Effector memory CD8-positive, alpha-beta T cell (primary cell): ENCODE data around the gene DOP1A.

Source experiments
- ATAC-seq: fragments of 150-1000 bp; cut with Tn5 transposase; replicated peaks from 2 replicates; pipeline ENCODE4 v1.10.0; 2021; ENCODE audit warnings: mild to moderate bottlenecking, moderate library complexity
- DNase-seq, 3 experiments: peaks; one replicate each; pipeline ENCODE4 v3.0.0; 2021
- H3K27ac Mint-ChIP-seq, 2 donors: one replicate each; pipeline ENCODE4 v1.8.0; 2022; ENCODE audit warnings: mild to moderate bottlenecking in 2 of 2, mixed read lengths in 2 of 2, moderate library complexity in 2 of 2
- H3K27me3 Mint-ChIP-seq, 2 donors: one replicate each; pipeline ENCODE4 v1.8.0; 2022; ENCODE audit warnings: mixed read lengths in 2 of 2
- H3K36me3 Mint-ChIP-seq: one replicate; pipeline ENCODE4 v1.8.0; 2022; ENCODE audit warnings: mild to moderate bottlenecking, moderate library complexity, mixed read lengths; ENCODE audit not compliant: insufficient read depth
- H3K4me1 Mint-ChIP-seq, 2 donors: one replicate each; pipeline ENCODE4 v1.8.0; 2022; ENCODE audit warnings: low read depth in 2 of 2, mixed read lengths in 2 of 2
- H3K4me3 Mint-ChIP-seq, 2 donors: one replicate each; pipeline ENCODE4 v1.8.0; 2022; ENCODE audit warnings: mild to moderate bottlenecking in 2 of 2, mixed read lengths in 2 of 2, moderate library complexity in 2 of 2
- H3K9me3 Mint-ChIP-seq, 2 donors: one replicate each; pipeline ENCODE4 v1.8.0; 2022; ENCODE audit warnings: mixed read lengths in 2 of 2

DOP1A gene

DNA sequence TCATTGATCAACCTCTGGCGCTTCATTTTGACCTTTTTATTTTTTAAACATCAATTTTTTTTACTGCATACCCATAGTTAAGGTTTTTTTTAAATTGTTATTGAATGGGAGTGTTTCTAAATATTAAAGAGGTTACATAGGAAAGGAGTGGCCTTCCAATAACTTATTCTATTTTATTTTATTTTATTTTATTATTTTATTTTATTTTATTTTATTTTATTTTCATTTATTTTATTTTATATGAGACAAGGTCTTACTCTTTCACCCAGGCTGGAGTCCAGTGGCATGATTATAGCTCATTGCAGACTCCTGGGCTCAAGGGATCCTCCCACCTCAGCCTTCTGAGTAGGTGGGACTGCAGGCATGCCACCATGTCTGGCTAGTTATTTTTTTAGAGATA is 30.2 kb downstream of the DOP1A start:
- Mint-ChIP-seq H3K27ac (no peak overlapping the region), H3K9me3 (no peaks in the 10 kb centered on the region), H3K36me3 (peaks cover 25% of the 10 kb centered on the region), H3K4me1 (peaks cover 4 to 23% of the 10 kb centered on the region in 2 donors), H3K4me3 (no peak overlapping the region), H3K27me3 (no peaks in the 10 kb centered on the region)
- ATAC-seq (no peak), DNase-seq (no peak)

GRCh38 chr6:83098589-83098988 is 31.1 kb downstream of the DOP1A start:
- Mint-ChIP-seq H3K36me3 (peaks cover 28% of the 10 kb centered on the region), H3K27ac (no peak overlapping the region)

DNA sequence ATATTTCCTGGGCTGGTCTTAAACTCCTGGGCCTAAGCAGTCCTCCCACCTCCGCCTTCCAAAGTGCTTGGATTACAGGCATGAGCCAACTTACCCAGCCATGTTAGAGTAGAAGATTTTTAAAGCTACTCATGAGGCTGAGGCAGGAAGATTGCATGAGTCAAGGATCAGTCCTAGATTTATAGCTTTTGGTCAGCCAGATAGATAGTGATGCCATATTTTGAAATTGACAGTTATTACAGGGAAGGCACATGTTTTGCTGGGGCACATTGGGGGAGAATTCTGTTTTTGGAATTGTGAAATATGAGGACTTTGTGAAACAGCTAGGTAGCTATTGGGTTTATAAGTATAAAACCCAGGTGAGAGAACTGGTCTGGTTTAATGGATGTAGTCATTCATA is 40.9 kb downstream of the DOP1A start:
- ATAC-seq (no peak), DNase-seq (no peak)
- peaks cover 0 to 1% of the 10 kb centered on the region in 2 donors for H3K9me3 Mint-ChIP-seq
- H3K27me3 Mint-ChIP-seq = no peaks in the 10 kb centered on the region
- no peak overlapping the region for H3K4me3 Mint-ChIP-seq
- H3K36me3 Mint-ChIP-seq = peaks cover 26% of the 10 kb centered on the region
- H3K27ac Mint-ChIP-seq = no peak overlapping the region
- no peaks in the 10 kb centered on the region for H3K4me1 Mint-ChIP-seq

More at GRCh38 chr6:83098589-83098988, 31.1 kb downstream of the DOP1A start:
- DNase-seq (no peak), ATAC-seq (no peak)
- Mint-ChIP-seq H3K4me1 (peaks cover 4 to 20% of the 10 kb centered on the region in 2 donors), H3K4me3 (no peak overlapping the region), H3K9me3 (no peaks in the 10 kb centered on the region), H3K27me3 (no peaks in the 10 kb centered on the region)

GRCh38 chr6:83113258-83113657 is 45.8 kb downstream of the DOP1A start:
- H3K9me3 Mint-ChIP-seq = no peaks in the 10 kb centered on the region
- no peak overlapping the region for H3K27ac Mint-ChIP-seq
- DNase-seq = no peak
- H3K4me1 Mint-ChIP-seq = no peaks in the 10 kb centered on the region
- no peaks in the 10 kb centered on the region for H3K27me3 Mint-ChIP-seq
- peaks cover 24% of the 10 kb centered on the region for H3K36me3 Mint-ChIP-seq
- ATAC-seq = no peak
- no peak overlapping the region for H3K4me3 Mint-ChIP-seq

DNA sequence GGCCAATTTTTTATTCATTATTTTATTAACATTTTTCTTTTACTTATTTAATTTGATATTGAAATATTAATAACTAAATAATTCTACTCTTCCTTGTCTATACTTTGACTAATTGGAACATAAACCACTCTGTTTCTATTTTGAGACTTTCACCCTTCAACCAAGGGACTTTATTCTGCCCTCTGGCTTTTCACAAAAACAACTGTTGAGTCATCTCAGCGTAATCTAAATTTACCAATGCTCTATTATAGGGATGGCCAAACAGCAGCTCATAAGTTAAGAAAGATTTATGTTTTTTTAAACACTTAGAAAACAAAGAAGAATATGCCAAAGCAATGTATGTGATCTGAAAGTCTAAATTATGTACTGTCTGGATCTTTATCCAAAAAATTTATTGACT is 46.7 kb downstream of the DOP1A start:
- H3K27ac Mint-ChIP-seq = no peak overlapping the region
- no peaks in the 10 kb centered on the region for H3K27me3 Mint-ChIP-seq
- DNase-seq = no peak
- no peak overlapping the region for H3K4me3 Mint-ChIP-seq
- H3K4me1 Mint-ChIP-seq = no peaks in the 10 kb centered on the region
- no peak for ATAC-seq
- H3K36me3 Mint-ChIP-seq = peaks cover 21% of the 10 kb centered on the region
- H3K9me3 Mint-ChIP-seq = no peaks in the 10 kb centered on the region

- DNase-seq (no peak), ATAC-seq (no peak)
- Mint-ChIP-seq H3K4me1 (no peaks in the 10 kb centered on the region), H3K36me3 (peaks cover 23% of the 10 kb centered on the region), H3K4me3 (no peak overlapping the region), H3K27me3 (no peaks in the 10 kb centered on the region), H3K9me3 (no peaks in the 10 kb centered on the region), H3K27ac (no peak overlapping the region)
These were observed 50.3 kb downstream of the DOP1A start for GRCh38 chr6:83117802-83118201.

GRCh38 chr6:83119742-83120300 is 52.4 kb downstream of the DOP1A start:
- no peaks in the 10 kb centered on the region for H3K27me3 Mint-ChIP-seq
- no peak overlapping the region for H3K4me3 Mint-ChIP-seq
- H3K9me3 Mint-ChIP-seq = no peaks in the 10 kb centered on the region
- no peaks in the 10 kb centered on the region for H3K4me1 Mint-ChIP-seq
- DNase-seq (no peak), ATAC-seq (no peak)
- no peak overlapping the region for H3K27ac Mint-ChIP-seq
- peaks cover 33% of the 10 kb centered on the region for H3K36me3 Mint-ChIP-seq

GRCh38 chr6:83124553-83124952 is 57.1 kb downstream of the DOP1A start:
- no peaks in the 10 kb centered on the region for H3K9me3 Mint-ChIP-seq
- peaks cover 51% of the 10 kb centered on the region for H3K36me3 Mint-ChIP-seq
- H3K27me3 Mint-ChIP-seq = no peaks in the 10 kb centered on the region
- no peak overlapping the region for H3K4me3 Mint-ChIP-seq
- DNase-seq = no peak
- H3K27ac Mint-ChIP-seq = no peak overlapping the region
- no peaks in the 10 kb centered on the region for H3K4me1 Mint-ChIP-seq
- ATAC-seq = no peak

DNA sequence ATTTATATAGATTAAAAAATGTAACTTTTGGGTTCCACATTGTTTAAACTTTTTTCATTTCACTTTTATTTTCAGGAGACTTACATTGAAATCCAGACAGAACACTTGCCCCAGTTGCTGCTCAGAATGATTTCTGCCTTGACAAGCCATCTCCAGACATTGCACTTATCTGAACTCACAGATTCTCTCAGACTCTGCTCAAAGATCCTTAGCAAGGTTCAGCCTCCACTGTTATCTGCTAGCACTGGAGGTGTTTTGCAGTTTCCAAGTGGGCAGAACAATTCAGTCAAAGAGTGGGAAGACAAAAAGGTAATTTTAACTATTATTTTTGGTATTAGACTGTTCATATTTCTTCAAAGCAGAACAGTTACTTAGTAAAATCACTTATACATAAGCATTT is 58.0 kb downstream of the DOP1A start:
- H3K9me3 Mint-ChIP-seq = no peaks in the 10 kb centered on the region
- H3K36me3 Mint-ChIP-seq = peaks cover 55% of the 10 kb centered on the region
- H3K27ac Mint-ChIP-seq = no peak overlapping the region
- no peaks in the 10 kb centered on the region for H3K4me1 Mint-ChIP-seq
- ATAC-seq (no peak), DNase-seq (no peak)
- no peaks in the 10 kb centered on the region for H3K27me3 Mint-ChIP-seq
- H3K4me3 Mint-ChIP-seq = no peak overlapping the region

GRCh38 chr6:83126223-83126622 is 58.8 kb downstream of the DOP1A start:
- no peak for DNase-seq
- Mint-ChIP-seq H3K4me1 (no peaks in the 10 kb centered on the region), H3K27me3 (no peaks in the 10 kb centered on the region), H3K4me3 (no peak overlapping the region), H3K27ac (no peak overlapping the region), H3K36me3 (peaks cover 50% of the 10 kb centered on the region), H3K9me3 (no peaks in the 10 kb centered on the region)
- ATAC-seq = no peak

- Mint-ChIP-seq H3K4me3 (no peak overlapping the region), H3K4me1 (no peaks in the 10 kb centered on the region), H3K36me3 (peaks cover 52% of the 10 kb centered on the region), H3K27me3 (no peaks in the 10 kb centered on the region), H3K27ac (no peak overlapping the region), H3K9me3 (no peaks in the 10 kb centered on the region)
- DNase-seq (no peak), ATAC-seq (no peak)
These were observed 59.3 kb downstream of the DOP1A start for GRCh38 chr6:83126807-83127206.

DNA sequence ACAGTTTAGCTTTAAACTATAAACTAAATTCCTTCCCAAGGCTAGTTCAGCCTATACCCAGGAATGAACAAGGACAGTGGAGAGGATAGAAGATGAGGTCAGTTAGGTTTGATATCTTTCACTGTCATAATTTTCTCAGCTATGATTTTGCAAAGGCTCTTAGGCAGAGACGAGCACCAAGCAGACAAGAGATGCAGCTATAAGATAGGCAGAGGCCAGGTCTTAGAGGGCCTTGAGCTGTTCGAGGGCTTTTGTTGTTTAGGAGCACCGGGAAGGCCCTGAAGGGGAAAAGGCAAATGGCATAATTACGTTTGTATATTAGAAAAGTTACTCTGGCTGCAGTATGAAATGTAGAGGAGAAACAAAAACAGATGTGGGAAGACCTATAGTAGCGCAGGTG is 59.8 kb downstream of the DOP1A start:
- Mint-ChIP-seq H3K4me1 (no peaks in the 10 kb centered on the region), H3K36me3 (peaks cover 54% of the 10 kb centered on the region), H3K27me3 (no peaks in the 10 kb centered on the region), H3K27ac (no peak overlapping the region), H3K4me3 (no peak overlapping the region), H3K9me3 (no peaks in the 10 kb centered on the region)
- ATAC-seq (no peak), DNase-seq (no peak)

GRCh38 chr6:83127976-83128375 is 60.5 kb downstream of the DOP1A start:
- Mint-ChIP-seq H3K36me3 (peaks cover 52% of the 10 kb centered on the region), H3K4me1 (no peaks in the 10 kb centered on the region), H3K9me3 (no peaks in the 10 kb centered on the region), H3K27ac (no peak overlapping the region), H3K27me3 (no peaks in the 10 kb centered on the region), H3K4me3 (no peak overlapping the region)
- DNase-seq = no peak
- no peak for ATAC-seq

- H3K4me1 Mint-ChIP-seq = no peaks in the 10 kb centered on the region
- H3K27ac Mint-ChIP-seq = no peak overlapping the region
- no peak overlapping the region for H3K4me3 Mint-ChIP-seq
- no peaks in the 10 kb centered on the region for H3K27me3 Mint-ChIP-seq
- H3K9me3 Mint-ChIP-seq = no peaks in the 10 kb centered on the region
- ATAC-seq = no peak
- H3K36me3 Mint-ChIP-seq = peaks cover 44% of the 10 kb centered on the region
- no peak for DNase-seq
These were observed 64.7 kb downstream of the DOP1A start for GRCh38 chr6:83132121-83132520.
